HG03520 (cell line): ENCODE measurements around the gene ITGA1.
"Not testable (repeated sequence)": the region's sequence is repeated elsewhere in the genome, so short reads cannot be mapped to it uniquely, and the experiment has no call there.

Source experiments
- ATAC-seq: cut with Tn5 transposase; IDR thresholded peaks from one replicate; pipeline ENCODE4 v1.9.1; 2021; ENCODE audit warnings: mild to moderate bottlenecking, moderate library complexity; ENCODE audit not compliant: unreplicated experiment

Gene ITGA1

GRCh38 chr5:52787600-52788504 is at the start of gene ITGA1, which contains the start of gene PELO:
Gene ITGA1 (plus strand): TSS chr5:52787916. CDS start chr5:52788354, 438 bp downstream.
Gene PELO (plus strand): TSS chr5:52787916. CDS start chr5:52800395, 12,479 bp downstream.
- peak; percentile 57 for ATAC-seq

DNA sequence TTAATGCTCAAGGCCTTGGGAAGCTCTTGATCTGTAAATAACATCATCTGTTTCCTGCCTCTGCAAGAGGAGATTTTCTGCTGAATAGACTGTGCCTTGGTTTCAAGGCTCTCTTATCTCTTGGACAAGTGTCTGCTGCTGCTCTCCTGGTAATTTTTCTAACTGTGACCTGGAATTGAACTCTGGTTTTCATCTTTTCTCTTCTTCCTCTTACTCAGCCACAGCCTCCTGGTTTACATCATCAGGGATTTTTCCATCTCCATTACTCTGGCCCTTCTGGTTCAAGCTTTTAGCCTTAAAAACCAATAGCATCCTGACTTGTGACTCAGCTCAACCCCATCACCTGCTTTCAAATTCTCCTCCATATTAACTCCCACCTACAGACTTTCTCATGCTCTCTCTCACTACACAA is 49.6 kb upstream of the ITGA1 start:
- peak; percentile 57 for ATAC-seq

- ATAC-seq: no peak
Observed at GRCh38 chr5:52740007-52740406, 47.7 kb upstream of the ITGA1 start.

DNA sequence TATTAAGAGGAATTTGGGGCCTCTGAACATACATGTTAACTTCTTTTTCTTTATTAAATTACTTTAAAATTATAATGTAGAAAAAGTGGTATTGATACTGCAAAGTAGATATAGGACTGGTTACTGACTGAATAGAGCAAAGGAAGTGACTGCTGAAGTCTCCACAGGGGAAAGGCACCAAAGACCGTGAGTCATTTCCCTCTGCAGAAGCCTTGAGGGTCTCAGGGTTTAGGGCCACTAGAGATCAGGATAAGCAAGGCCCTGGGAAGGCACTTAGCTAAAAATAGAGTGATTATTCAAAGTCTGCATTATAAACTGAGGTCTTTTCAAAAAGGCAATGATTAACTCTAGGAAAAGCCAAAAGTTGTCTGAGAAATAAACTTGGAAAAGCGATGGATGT is 44.7 kb upstream of the ITGA1 start:
- no peak for ATAC-seq

GRCh38 chr5:52743529-52743928 is 44.2 kb upstream of the ITGA1 start:
- no peak for ATAC-seq

DNA sequence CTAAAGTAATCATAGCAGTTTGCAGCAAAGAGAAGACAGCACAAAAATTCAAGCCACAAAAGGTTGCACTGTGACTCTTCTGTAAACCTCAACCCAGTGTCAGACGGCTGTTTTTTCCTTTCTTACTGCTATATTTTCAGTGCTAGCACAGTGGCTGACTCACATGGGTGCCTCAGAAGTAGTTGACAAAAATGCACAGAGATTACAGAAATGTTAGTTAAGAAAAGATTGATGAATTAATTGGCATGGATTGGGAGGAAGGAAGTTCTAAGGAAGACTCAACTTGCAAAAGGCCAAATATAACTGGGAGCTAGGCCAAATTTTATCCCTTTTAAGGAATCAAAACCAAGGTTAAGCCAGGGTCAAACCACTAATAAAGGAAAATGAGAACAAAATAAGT is 43.7 kb upstream of the ITGA1 start:
- peak; percentile 58 for ATAC-seq

DNA sequence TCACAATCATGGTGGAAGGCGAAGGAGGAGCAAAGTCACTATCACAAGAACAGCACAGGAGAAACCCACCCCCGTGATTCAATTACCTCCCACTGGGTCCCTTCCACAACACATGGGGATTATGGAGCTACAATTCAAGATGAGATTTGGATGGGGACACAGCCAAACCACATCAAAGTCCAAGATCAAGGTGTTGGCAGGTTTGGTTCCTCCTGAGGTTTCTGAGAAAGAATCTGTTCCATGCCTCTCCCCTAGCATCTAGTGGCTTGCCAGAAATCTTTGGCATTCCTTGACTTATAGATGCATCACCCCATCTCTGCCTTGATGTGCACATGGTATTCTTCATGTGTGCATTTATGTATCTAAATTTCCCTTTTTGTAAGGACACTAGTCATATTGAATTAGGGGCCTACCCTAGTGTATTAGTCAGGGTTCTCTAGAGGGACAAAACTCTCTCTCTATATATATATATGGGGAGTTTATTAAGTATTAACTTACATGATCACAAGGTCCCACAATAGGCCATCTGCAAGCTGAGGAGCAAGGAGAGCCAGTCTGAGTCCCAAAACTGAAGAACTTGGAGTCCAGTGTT is 42.8 kb upstream of the ITGA1 start:
- not testable (repeated sequence) for ATAC-seq

DNA sequence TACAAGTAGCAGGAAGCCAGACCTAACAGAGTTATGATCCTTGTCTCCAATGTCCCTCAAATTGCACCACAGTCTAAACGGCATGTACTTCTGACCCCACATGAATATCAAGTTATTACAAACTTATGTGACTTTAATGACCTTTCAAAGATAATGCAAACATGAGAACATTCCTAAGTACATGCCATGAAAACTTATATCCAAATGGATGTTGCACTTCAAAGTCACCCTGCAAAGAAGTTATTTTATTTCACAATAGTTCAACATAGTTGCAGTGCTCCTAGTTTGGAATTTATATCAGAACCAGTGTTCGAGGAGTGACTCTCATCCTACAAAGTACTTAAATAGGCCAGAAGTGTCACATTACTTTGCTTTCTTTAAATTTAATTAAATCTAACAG is 41.2 kb upstream of the ITGA1 start:
- ATAC-seq: no peak

DNA sequence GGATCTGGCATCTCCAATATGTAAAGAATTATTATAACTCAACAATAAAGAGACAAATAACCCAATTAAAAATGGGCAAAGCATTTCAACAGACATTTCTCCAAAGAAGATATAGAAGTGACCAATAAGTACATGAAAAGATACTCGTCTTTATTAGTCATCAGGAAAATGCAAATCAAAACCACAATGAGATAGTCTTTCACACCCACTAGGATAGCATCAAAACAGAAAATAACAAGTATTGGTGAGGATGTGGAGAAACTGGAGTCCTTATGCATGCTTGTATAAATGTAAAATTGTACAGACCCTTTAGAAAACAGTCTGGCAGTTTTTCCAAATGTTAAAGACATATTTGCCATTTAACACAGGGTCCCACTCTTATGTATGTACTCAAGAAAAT is 39.1 kb upstream of the ITGA1 start:
- no peak for ATAC-seq

GRCh38 chr5:52749666-52750065 is 38.0 kb upstream of the ITGA1 start:
- ATAC-seq: no peak

DNA sequence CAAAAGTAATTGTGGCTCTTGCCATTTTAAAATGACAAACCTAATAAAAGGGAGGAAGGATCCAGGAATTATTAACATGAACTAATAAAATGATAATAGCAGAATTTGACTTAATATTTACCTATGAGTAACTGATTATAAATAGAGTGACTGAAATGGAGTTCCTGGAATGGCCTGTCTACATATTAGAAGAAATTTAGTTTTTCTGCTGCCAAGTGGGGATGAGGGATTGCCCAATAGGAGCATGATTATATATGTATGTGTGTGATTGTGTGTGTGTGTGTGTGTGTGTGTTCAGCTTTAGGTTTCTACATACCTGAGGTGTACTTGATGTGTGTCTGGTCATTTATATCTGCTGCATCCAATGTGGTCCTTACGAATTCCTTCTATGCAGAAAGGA is 36.6 kb upstream of the ITGA1 start:
- no peak for ATAC-seq

GRCh38 chr5:52754051-52754450 is 33.7 kb upstream of the ITGA1 start:
- ATAC-seq: no peak

GRCh38 chr5:52757527-52757926 is 30.2 kb upstream of the ITGA1 start:
- no peak for ATAC-seq

- no peak for ATAC-seq
Observed at GRCh38 chr5:52758014-52758413, 29.7 kb upstream of the ITGA1 start.

- no peak for ATAC-seq
Observed at GRCh38 chr5:52759331-52759730, 28.4 kb upstream of the ITGA1 start.

DNA sequence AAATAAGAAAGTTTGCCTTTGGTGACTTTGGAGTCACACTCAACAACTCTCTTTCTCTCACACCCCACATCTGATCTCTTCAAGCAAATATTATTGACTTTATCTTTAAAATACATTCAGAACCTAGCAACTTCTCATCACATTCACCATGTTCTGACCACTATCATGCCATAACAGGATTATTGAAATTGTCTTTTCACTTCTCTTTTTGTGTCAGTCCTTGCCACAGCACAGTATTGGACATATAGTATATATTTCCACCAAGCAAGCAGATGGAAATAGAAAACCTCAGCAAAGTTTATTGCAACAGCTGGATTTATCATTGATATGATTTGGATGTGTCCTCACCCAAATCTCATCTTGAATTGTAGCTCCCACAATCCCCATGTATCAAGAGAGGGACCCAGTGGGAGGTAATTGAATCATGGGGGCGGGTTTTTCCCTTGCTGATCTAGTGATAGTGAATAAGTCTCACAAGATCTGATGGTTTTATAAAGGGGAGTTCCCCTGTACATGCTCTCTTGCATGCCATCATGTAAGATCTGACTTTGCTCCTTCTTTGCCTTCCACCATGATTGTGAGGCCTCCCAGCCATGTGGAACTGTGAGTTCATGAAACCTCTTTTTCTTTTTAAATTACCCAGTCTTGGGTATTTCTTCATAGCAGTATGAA is 26.9 kb upstream of the ITGA1 start:
- no peak for ATAC-seq

DNA sequence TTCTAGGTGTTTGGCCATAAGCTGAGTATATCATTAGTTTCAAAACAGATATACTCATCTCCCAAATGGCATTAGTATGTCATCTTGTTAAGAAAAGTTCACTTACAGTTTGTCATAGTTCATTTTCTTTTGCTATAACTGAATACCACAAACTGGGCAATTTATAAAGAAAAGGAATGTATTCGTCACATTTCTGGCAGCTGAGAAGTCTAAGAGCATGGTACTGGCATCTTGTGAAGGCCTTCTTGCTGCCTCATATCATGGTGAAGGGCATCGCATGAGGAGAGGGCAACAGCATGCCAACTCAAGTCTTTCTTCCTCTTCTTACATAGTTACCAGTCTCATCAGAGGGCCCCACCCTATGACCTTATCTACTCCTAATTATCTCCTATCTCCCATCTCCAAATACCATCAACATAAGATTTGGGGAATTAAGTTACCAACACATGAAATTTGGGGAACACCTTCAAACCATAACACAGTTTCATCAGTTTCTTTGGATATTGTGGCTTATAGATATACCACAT is 20.4 kb upstream of the ITGA1 start:
- no peak for ATAC-seq

DNA sequence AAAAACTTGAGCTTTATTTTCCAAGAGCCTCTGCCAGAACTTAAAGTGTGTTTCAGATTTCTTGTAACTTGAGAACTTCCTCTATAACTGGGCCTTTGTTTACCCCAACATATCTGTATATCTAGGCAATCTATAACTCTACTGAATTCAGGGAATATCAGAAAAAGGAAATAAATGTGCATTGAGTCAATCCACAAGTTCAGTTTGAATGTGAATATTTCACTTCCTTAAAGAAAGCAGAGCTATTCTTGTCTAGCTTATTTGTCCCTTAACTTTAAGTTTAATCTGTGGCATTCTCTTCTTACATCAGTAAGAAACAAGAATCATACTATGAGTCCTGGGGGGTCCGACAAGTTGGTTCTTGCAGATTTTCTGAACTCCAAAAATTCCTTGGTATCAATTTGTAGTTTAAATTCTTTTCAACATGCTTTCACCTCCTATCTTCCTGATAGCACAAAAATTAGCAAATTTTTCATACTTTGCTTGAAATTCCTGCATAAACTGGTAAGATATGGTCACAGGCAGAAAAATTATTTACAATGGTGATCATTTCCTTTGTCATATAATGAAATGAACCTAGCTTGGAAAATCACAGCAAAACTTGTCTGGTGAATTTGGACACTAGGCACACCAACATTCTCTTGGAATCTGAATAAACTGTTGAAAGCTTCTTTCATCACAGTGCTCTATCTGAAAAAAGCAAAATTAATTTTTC is 19.8 kb upstream of the ITGA1 start:
- ATAC-seq: peak; percentile 36

- no peak for ATAC-seq
Observed at GRCh38 chr5:52769061-52769460, 18.7 kb upstream of the ITGA1 start.

- no peak for ATAC-seq
Observed at GRCh38 chr5:52770287-52770939, 17.3 kb upstream of the ITGA1 start.
